ENCODE measurements around the gene CDS2. TPM values are rescaled to one million over a fixed set of nuclear protein-coding genes. Genes with fewer than 3 reads are reported as not detected.

Gene CDS2
- total and polyA plus RNA-seq, 2 of the 13 experiments (the other 11 are each of a cell fraction or from before 2014, with no cell fraction given): 81.3 to 153 TPM

DNA sequence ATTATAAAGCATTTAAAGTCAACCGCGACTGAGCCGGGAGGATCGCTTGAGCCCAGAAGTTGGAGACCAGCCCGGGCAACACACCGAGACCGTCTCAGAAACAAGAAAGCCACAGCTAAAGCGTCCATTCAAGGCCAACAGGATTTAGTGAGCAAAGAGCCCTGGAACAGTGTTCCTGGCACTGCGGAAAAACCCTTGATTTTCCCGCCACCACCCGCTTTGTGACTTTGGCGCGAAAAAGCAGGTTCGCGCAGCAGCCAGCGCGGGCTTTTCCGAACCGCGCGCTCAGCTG, 7.7 kb upstream of the CDS2 start (continued):
- TF ChIP-seq, protein P1, sequence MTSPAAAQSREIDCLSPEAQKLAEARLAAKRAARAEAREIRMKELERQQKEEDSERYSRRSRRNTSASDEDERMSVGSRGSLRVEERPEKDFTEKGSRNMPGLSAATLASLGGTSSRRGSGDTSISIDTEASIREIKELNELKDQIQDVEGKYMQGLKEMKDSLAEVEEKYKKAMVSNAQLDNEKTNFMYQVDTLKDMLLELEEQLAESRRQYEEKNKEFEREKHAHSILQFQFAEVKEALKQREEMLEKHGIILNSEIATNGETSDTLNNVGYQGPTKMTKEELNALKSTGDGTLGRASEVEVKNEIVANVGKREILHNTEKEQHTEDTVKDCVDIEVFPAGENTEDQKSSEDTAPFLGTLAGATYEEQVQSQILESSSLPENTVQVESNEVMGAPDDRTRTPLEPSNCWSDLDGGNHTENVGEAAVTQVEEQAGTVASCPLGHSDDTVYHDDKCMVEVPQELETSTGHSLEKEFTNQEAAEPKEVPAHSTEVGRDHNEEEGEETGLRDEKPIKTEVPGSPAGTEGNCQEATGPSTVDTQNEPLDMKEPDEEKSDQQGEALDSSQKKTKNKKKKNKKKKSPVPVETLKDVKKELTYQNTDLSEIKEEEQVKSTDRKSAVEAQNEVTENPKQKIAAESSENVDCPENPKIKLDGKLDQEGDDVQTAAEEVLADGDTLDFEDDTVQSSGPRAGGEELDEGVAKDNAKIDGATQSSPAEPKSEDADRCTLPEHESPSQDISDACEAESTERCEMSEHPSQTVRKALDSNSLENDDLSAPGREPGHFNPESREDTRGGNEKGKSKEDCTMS (CRISPR knock-in tag; conservative IDR thresholded peaks at IDR 0.05): peak; percentile 93
- TF ChIP-seq ZNF350 (CRISPR knock-in tag; IDR thresholded peaks at IDR 0.05; ENCODE audit: borderline replicate concordance, low read depth) (no peak), ZNF451 (CRISPR knock-in tag; IDR thresholded peaks at IDR 0.05) (no peak; the same call in 1 of the 2 replicates), KLF12 (CRISPR knock-in tag; IDR thresholded peaks at IDR 0.05; ENCODE audit: borderline replicate concordance) (no peak), ATRX (CRISPR knock-in tag; IDR thresholded peaks at IDR 0.05; ENCODE audit: borderline replicate concordance) (peak; percentile 21; the same call in 1 of the 2 replicates), NR2F2 (IDR thresholded peaks at IDR 0.05; ENCODE audit: borderline replicate concordance, low read depth) (no peak), GABPA (IDR thresholded peaks at IDR 0.05; ENCODE audit: low read depth, low read length) (no peak), GABPA (CRISPR knock-in tag; IDR thresholded peaks at IDR 0.05; ENCODE audit: low read depth) (peak; percentile 33; the same call in 1 of the 2 replicates), ZNF138 (CRISPR knock-in tag; IDR thresholded peaks at IDR 0.05; ENCODE audit: low read depth) (0 out of 2 replicates have a peak, but pooled peaks have one; percentile 100), ZNF768 (CRISPR knock-in tag; IDR thresholded peaks at IDR 0.05) (no peak; the same call in 1 of the 2 replicates), RBFOX2 (IDR thresholded peaks at IDR 0.05; ENCODE audit: low read depth, low read length) (no peak), RELA (CRISPR knock-in tag; IDR thresholded peaks at IDR 0.05) (no peak; the same call in 1 of the 2 replicates), KLF13 (CRISPR knock-in tag; IDR thresholded peaks at IDR 0.05) (no peak), CEBPG (CRISPR knock-in tag; IDR thresholded peaks at IDR 0.05) (no peak), CC2D1A (CRISPR knock-in tag; IDR thresholded peaks at IDR 0.05) (peak; percentile 100), IKZF1 (IDR thresholded peaks at IDR 0.05) (no peak), RAD21 (CRISPR knock-in tag; IDR thresholded peaks at IDR 0.05) (no peak)
- TF ChIP-seq, protein P2, sequence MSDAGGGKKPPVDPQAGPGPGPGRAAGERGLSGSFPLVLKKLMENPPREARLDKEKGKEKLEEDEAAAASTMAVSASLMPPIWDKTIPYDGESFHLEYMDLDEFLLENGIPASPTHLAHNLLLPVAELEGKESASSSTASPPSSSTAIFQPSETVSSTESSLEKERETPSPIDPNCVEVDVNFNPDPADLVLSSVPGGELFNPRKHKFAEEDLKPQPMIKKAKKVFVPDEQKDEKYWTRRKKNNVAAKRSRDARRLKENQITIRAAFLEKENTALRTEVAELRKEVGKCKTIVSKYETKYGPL (CRISPR knock-in tag; IDR thresholded peaks at IDR 0.05): peak; percentile 91; the same call in 1 of the 2 replicates
- TF ChIP-seq, protein P3, sequence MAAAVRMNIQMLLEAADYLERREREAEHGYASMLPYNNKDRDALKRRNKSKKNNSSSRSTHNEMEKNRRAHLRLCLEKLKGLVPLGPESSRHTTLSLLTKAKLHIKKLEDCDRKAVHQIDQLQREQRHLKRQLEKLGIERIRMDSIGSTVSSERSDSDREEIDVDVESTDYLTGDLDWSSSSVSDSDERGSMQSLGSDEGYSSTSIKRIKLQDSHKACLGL (CRISPR knock-in tag; IDR thresholded peaks at IDR 0.05): no peak; the same call in 1 of the 2 replicates
- TF ChIP-seq, protein P4, sequence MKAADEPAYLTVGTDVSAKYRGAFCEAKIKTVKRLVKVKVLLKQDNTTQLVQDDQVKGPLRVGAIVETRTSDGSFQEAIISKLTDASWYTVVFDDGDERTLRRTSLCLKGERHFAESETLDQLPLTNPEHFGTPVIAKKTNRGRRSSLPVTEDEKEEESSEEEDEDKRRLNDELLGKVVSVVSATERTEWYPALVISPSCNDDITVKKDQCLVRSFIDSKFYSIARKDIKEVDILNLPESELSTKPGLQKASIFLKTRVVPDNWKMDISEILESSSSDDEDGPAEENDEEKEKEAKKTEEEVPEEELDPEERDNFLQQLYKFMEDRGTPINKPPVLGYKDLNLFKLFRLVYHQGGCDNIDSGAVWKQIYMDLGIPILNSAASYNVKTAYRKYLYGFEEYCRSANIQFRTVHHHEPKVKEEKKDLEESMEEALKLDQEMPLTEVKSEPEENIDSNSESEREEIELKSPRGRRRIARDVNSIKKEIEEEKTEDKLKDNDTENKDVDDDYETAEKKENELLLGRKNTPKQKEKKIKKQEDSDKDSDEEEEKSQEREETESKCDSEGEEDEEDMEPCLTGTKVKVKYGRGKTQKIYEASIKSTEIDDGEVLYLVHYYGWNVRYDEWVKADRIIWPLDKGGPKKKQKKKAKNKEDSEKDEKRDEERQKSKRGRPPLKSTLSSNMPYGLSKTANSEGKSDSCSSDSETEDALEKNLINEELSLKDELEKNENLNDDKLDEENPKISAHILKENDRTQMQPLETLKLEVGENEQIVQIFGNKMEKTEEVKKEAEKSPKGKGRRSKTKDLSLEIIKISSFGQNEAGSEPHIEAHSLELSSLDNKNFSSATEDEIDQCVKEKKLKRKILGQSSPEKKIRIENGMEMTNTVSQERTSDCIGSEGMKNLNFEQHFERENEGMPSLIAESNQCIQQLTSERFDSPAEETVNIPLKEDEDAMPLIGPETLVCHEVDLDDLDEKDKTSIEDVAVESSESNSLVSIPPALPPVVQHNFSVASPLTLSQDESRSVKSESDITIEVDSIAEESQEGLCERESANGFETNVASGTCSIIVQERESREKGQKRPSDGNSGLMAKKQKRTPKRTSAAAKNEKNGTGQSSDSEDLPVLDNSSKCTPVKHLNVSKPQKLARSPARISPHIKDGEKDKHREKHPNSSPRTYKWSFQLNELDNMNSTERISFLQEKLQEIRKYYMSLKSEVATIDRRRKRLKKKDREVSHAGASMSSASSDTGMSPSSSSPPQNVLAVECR (CRISPR knock-in tag; IDR thresholded peaks at IDR 0.05; ENCODE audit: borderline replicate concordance): no peak

Data from HepG2 (cell line).